ENCODE results near the gene ASPA.

Gene ASPA

GRCh38 chr17:3535253-3535995 lies 59.6 kb downstream of the ASPA start:
- no peak for FAIRE-seq

GRCh38 chr17:3536716-3537115 lies 60.9 kb downstream of the ASPA start:
- no peak for FAIRE-seq

GRCh38 chr17:3539881-3540540 lies 64.2 kb downstream of the ASPA start:
- no peak for FAIRE-seq

GRCh38 chr17:3542410-3543088 lies 66.8 kb downstream of the ASPA start:
- FAIRE-seq: no peak

- FAIRE-seq: no peak
Measured at GRCh38 chr17:3543453-3543852, 67.7 kb downstream of the ASPA start.

GRCh38 chr17:3544365-3544764 lies 68.6 kb downstream of the ASPA start:
- FAIRE-seq: no peak

- no peak for FAIRE-seq
Measured at GRCh38 chr17:3545151-3545550, 69.4 kb downstream of the ASPA start.

- FAIRE-seq: no peak
Measured at GRCh38 chr17:3546521-3546920, 70.7 kb downstream of the ASPA start.

GRCh38 chr17:3546997-3547396 lies 71.2 kb downstream of the ASPA start:
- no peak for FAIRE-seq

- no peak for FAIRE-seq
Measured at GRCh38 chr17:3547628-3548027, 71.8 kb downstream of the ASPA start.

GRCh38 chr17:3549610-3550162 lies 73.9 kb downstream of the ASPA start:
- no peak for FAIRE-seq

GRCh38 chr17:3551189-3551588 lies 75.4 kb downstream of the ASPA start:
- no peak for FAIRE-seq

- FAIRE-seq: no peak
Measured at GRCh38 chr17:3552916-3553315, 77.1 kb downstream of the ASPA start.

Measured in A204.1 (cell line).